Iris pigment epithelial cell (primary cell): Measurements from ENCODE around the gene ST3GAL3.

ENCODE experiments used
- DNase-seq: peaks from one replicate; pipeline ENCODE4 v3.0.0-alpha.2; 2011; ENCODE audit warnings: low read depth

Gene ST3GAL3

DNA sequence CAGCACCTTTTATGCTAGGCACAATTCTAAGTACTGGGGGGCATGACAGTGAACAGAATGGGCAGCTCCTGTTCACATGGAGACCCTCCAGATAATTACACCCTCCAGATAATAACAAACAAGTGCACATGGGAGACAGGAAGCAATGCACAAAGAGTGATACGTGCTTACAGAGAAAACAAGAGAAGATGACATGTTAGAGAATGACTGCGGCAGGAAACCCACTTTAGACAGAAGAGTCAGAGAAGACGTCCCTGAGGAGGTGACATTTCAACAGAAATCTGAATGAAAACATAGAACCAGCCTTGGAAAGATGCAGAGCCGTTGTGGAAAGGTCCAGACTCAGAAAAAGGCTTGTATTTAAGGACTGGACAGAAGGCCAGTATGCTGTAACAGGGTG is 171.5 kb downstream of the ST3GAL3 start:
- DNase-seq: no peak

DNA sequence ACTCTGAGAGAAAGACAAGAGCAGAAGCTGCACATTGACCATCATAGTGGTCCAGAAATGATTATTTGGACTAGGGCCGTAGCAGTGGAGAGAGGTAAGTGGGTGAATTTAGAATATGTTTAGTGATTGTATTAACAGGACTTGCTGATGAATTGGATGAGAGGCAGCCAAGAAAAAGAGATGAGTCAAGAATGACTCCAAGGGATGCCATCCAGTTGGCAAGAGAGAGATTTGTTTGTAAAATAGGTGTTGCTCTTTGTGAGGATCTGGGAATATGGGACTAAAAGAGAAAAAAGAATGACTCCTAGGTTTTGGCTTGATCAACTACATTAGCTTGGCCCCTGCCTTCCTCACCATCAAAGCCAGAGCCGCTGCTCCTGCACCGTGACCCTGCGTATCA is 172.1 kb downstream of the ST3GAL3 start:
- DNase-seq: peak; percentile 39

- DNase-seq: no peak
Observed at GRCh38 chr1:43879996-43880395, 172.7 kb downstream of the ST3GAL3 start.

- DNase-seq: no peak
Observed at GRCh38 chr1:43880604-43881003, 173.3 kb downstream of the ST3GAL3 start.

DNA sequence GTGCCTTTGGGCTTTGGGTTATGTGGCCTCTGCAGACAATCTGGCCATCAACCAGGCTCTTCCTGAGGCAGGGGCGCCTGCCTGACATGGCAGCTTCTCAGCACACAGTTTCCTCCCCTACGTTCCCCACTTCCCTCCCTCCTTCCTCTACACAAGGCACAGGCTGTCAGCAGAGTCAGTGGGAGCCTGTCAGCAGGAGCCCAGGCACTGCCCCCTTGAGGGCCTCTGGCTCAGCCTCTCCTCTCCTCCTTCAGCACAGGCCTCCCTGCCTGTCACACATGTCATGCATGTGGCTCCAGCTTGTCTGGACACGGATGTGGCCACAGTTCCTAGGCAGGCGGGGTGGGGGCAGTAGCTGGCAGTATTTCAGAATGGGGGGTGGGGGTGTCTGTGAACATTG is 174.1 kb downstream of the ST3GAL3 start:
- DNase-seq: no peak

GRCh38 chr1:43882763-43883162 is 175.4 kb downstream of the ST3GAL3 start:
- no peak for DNase-seq

DNA sequence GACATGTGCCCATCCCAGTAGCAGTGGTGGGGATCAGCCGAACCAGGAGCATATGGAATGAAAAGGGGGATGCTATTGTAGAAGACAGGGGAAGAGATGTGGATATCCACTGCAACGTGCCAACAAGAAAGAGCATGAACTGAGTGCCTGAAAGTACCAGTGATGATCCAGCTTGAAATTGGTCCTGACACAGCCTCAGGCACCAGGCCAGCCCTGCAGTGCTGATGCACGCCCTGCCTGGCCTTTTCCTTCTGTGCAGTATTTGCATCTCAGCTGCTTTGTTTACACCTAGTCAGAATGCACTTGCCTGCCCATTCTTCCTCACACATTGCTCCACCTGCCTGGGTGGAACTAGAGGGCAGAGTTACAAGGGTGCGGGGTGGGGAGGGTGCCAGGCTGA is 176.0 kb downstream of the ST3GAL3 start:
- no peak for DNase-seq

DNA sequence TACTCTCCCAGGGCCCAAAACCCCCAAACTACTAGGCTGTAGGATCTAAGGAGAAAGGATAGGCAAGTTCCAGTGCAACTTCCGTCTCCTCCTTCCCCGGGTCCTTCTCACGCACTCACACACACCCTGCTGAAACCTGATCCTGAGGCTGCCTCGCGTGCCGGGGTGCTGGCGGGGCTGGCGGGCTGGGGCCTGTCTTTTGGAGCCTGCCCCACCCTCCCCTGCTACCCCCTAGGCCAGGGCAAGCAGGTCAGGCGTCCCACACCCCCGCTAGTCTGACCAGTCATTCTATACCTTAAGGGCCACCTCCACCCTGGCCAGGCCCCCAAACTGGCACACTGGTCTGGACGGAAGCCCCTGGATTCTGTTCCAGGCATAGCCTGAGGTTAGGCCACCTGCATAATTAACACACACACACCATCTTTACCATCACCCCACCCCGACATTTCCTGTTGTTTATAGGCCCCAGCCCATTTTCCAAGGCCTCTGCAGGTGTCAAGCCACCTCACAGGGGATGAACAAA is 178.0 kb downstream of the ST3GAL3 start:
- DNase-seq: peak; percentile 11

DNA sequence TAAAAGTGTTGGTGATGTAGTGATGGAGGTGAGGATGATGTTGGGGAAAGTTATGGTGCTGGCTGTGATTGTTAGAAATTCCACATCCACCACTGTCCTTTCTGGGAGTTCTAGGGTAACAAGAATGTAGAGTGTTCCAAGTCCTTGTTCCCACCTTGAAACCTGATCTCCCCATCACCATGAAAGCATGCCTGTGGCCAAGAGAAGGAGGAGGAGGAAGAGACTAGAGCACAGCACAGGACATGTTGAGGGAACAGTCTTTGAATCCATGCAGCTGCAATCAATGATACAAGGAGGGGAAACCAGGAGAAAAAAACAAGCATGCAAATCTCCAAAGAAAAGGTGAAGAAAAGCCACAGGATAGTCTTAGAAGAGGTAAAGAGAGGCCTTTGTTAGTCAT is 180.4 kb downstream of the ST3GAL3 start:
- DNase-seq: no peak

DNA sequence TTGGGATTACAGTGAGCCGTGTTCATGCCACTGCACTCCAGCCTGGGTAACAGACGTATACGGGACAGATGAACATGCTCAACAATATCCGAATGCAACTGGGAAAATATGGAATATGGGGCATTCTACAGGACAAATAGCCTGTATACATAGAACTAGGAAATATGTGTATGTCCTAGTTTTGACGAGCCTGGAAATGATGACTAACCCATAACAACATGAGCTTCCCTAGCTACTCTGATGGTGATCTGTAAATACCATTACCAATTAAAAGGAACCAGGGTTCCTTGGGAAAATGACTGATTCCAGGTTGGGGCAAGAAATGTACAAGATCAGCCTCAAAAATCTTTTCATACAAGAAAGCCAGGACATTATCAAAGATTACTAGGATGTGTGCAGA is 183.5 kb downstream of the ST3GAL3 start:
- DNase-seq: peak; percentile 58

- DNase-seq: no peak
Observed at GRCh38 chr1:43893006-43893405, 185.7 kb downstream of the ST3GAL3 start.

- no peak for DNase-seq
Observed at GRCh38 chr1:43898981-43899380, 191.6 kb downstream of the ST3GAL3 start.

DNA sequence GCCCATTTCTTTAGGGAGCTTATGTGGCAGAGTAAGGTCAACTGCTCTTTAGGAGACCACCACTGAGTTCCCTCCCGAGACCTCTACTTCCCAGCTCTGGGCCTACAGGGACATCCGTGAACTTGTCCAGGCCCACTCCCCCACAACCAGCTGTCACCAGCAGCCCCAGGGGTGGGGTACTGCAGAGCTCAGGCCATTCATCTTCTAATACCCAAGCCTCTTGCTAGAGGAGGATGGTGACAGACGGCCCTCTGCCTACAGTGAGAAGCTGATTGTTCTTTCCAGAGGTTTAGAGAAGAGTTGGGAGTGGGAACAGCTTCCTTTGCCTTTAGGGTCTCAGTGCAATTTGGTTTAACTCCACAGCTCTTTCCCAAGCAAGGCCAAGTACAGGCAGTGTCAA is 193.1 kb downstream of the ST3GAL3 start:
- no peak for DNase-seq

DNA sequence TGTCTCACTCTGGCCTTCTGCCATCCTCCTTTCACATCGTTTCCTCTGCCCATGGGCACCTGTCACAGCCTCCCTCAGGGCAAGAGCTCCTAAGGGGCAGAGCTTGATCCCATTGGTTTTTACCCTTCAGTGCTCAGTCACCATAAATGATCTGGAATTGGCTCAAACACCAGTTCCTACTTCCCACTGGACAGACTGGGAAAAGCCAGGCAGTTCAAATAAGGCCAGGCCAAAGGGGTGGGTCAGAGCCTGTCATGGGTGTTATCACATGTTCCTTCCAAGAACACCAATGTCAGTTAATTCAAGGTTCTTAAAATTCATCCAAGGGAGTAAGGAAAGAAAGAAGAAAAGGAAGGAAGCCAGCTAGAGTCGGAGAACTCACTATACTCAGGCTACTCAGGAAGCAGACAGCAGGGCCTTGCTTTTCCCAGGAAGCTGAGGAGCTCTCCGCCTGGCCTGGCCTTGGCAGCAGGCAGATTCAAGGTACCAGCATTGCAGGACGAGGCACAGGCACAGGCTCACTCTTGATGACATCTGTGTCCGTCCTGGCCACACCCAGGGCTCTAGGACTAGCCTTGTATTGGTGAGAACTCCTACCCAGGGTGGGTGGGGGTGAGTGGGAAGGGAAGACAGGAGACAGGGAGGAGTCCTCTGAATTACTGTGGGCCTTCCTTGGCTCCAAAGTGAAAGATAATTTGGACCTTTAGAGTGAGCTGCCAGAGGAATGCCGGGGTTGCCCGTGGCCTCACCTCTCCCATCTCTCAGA is 194.0 kb downstream of the ST3GAL3 start:
- DNase-seq: no peak

DNA sequence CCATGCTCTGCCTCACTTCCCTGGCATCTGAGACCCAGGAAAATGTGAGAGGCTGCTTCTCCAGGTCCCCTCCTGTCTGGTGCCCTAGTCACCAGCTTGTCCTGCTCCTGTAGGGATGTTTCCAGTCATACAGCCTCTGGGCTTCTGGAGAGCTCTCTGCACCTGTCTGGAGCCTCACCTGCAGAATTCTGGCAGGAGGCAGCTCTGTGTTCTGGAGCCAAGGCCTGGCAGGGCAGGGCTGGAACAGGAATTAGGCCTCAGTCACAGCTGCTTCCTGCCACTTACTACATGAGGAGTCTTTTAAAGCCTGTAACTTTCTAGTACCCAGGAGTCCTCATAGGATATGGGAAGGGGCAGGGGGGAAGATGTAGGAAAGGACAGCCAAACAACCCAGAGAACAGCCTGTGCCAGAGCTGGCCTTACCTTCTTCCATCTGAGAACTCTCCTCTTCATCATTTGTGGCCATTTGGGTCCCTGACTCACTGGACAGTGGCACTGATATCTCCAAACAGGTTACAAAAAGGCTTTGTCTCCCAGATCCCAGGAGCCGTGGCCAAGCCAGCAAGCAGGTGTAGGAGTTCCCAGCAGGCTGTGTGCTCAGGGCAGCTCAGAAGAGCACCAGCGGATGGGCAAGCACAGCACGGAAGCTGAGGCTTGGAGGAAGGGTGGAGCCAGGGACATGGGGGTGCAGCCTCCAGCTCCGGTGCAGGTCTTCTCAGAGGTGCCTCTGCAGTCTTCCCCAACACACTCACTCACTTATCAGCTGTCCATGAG is 194.9 kb downstream of the ST3GAL3 start:
- no peak for DNase-seq

DNA sequence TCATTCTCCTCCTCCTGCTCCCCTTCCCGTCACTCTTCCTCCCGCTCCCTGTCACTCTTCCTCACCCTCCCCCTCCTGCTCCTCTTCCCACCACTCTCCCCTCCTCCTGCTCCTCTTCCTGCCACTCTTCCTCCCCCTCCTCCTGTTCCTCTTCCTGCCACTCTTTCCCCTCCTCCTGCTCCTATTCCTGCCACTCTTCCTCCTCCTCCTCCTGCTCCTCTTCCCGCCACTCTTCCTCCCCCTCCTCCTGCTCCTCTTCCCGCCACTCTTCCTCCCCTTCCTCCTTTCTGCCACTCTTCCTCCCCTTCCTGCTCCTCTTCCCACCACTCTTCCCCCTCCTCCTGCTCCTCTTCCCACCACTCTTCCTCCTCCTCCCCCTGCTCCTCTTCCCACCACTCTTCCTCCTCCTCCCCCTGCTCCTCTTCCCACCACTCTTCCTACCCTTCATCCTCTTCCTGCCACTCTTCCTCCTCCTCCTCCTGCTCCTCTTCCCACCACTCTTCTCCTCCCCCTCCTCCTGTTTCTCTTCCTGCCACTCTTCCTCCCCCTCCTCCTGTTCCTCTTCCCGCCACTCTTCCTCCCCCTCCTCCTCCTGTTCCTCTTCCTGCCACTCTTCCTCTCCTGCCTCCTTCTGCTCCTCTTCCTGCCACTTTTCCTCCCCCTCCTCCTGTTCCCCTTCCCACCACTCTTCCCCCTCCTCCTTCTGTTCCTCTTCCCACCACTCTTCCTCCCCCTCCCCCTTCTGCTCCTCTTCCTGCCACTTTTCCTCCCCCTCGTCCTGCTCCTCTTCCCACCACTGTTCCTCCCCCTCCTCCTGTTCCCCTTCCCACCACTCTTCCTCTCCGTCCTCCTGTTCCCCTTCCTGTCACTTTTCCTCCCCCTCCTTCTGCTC is 197.6 kb downstream of the ST3GAL3 start:
- no peak for DNase-seq

- no peak for DNase-seq
Observed at GRCh38 chr1:43908226-43908625, 200.9 kb downstream of the ST3GAL3 start.

- DNase-seq: no peak
Observed at GRCh38 chr1:43908858-43909257, 201.5 kb downstream of the ST3GAL3 start.

DNA sequence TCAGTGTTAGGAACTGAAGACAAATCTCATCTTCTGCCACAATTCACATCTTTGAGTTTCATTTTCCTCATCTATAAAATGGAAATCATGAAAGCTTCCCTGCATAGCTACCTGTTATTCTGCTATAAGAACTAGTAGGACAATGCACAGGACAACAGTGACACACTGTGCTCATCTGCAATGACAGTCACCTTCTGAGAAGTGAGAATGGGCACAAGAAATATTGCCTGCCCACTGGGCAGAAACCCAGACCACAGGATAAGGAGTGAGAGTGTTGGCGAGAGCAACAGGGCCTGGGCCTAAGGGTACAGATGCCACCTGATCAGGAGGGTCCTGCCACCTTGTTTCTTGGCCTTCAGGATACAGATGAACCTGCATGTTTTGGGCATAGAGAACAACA is 203.0 kb downstream of the ST3GAL3 start:
- no peak for DNase-seq

GRCh38 chr1:43912607-43913006 is 205.3 kb downstream of the ST3GAL3 start:
- peak; percentile 57 for DNase-seq

- no peak for DNase-seq
Observed at GRCh38 chr1:43913051-43913501, 205.7 kb downstream of the ST3GAL3 start.

DNA sequence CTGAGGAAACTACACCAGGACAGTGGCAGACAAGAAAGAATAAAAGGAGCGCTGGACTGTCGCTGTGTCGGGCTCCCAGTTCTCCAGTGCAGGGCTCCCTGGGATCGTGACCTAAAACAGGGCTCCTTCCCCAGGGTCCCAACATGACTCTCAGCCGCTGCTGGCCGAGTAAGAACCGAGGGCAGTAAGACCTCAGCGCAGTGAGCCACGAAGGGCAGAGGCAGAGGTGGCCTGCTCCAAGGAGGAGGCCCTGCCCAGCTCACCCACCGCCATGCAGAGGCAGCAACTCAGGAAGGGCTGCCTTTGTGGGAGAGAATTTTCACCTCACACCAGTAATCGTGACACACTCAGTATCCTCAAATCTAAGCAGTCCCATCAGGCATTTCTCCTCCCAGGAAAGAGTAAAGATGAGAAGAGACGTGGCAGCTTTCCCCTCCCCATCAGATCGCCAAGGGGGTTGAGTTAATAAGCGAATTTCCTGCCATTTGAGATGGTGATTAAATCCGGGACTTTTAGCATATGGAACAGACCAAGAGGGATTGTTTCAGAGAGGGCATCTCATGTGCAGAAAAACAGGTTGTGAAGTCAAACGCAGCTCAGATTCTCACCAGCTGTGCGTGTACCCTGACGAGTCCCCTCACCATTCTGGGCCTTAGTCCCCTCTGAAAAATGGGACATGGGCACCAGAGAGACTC is 206.5 kb downstream of the ST3GAL3 start:
- no peak for DNase-seq
